Thyroid gland (tissue), 4 donors: ENCODE data around the gene SCAF8. TPM values are rescaled to one million over a fixed set of nuclear protein-coding genes. Genes with fewer than 3 reads are reported as not detected.
A peak's percentile ranks its signal among the peaks of the same experiment; 100 is the strongest.

Experiments used
- DNase-seq, 2 donors: peaks; one replicate each; pipeline ENCODE4 v3.0.0-alpha.2; 2019
- H3K27ac ChIP-seq, 3 donors: fragments of 200-600 bp; sonication (generic); 1 replicate in 2 of 3; 2 replicates in 1 of 3; pipeline ENCODE4 v1.5.1; 2016 to 2019; ENCODE audit warnings: mild to moderate bottlenecking in 1 of 3, moderate library complexity in 1 of 3
- H3K27me3 ChIP-seq: fragments of 200-600 bp; sonication (generic); one replicate; pipeline ENCODE4 v1.5.1; 2019
- H3K36me3 ChIP-seq, 2 donors: fragments of 200-600 bp; sonication (generic); one replicate each; pipeline ENCODE4 v1.5.1; 2016 to 2019
- H3K4me1 ChIP-seq, 2 donors: fragments of 200-600 bp; sonication (generic); one replicate each; pipeline ENCODE4 v1.5.1; 2017 to 2019
- H3K4me3 ChIP-seq, 3 donors: fragments of 200-600 bp; sonication (generic); replicated peaks in 1 of 3; 1 replicate in 2 of 3; 2 replicates in 1 of 3; pipeline ENCODE4 v1.5.1; 2016; ENCODE audit warnings: mild to moderate bottlenecking in 1 of 3
- H3K9me3 ChIP-seq: fragments of 200-600 bp; sonication (generic); one replicate; pipeline ENCODE4 v1.5.1; 2017
- CTCF ChIP-seq, 6 experiments: fragments of 200-600 bp in 3 of 6; fragments of 450-650 bp in 3 of 6; sonication (generic) in 3 of 6; IDR thresholded peaks; one replicate each; pipeline ENCODE4 v1.5.1; 2016 to 2019; ENCODE audit warnings: antibody characterized with exemption in 6 of 6, mild to moderate bottlenecking in 2 of 6, inconsistent platforms in 1 of 6, moderate library complexity in 1 of 6
- POLR2A ChIP-seq, 2 donors: fragments of 450-650 bp; IDR thresholded peaks; one replicate each; pipeline ENCODE4 v1.6.1; 2017; ENCODE audit warnings: antibody characterized with exemption in 2 of 2, mild to moderate bottlenecking in 2 of 2, moderate library complexity in 1 of 2
- WGBS, 2 donors: methylation state at CpG; one replicate each; pipeline ENCODE4 v1.1.5; 2017; 5-methylcytosine and 5-hydroxymethylcytosine counted together
- intact Hi-C: fragments of 100-400 bp; cut with DNase I; formaldehyde crosslinking; loops from one replicate; pipeline ENCODE4 v1.15.1; 2023
- total RNA-seq, 4 donors: library from RNA; depleted of rRNA; stranded (reverse); fragments of >200 nt; gene quantifications; one replicate each; pipeline ENCODE4 v1.2.3, GENCODE V29; 2016

The SCAF8 gene
- total RNA-seq, 4 donors from 2014 or later: 60.9 to 88.8 (median 65.1) TPM

GRCh38 chr6:154721460-154721859 is 11.8 kb upstream of the SCAF8 start:
- Histone ChIP-seq H3K27ac (no peak overlapping the region), H3K36me3 (no peaks in the 10 kb centered on the region), H3K4me3 (no peak overlapping the region), H3K27me3 (no peaks in the 10 kb centered on the region), H3K4me1 (no peaks in the 10 kb centered on the region), H3K9me3 (no peaks in the 10 kb centered on the region)
- DNase-seq: no peak
- TF ChIP-seq POLR2A (IDR thresholded peaks at IDR 0.05) (no peak), CTCF (IDR thresholded peaks at IDR 0.05) (no peak)
- intact Hi-C loops: no loop called here
- 91% methylated on average over 6 of the region's 6 CpGs for WGBS, 2 donors

- 84 to 95% methylated on average over 1 of the region's 1 CpG for WGBS, 2 donors
- no peak for TF ChIP-seq POLR2A (IDR thresholded peaks at IDR 0.05)
- no peak for TF ChIP-seq CTCF (IDR thresholded peaks at IDR 0.05)
- intact Hi-C loops: no loop called here
These were observed 6.3 kb upstream of the SCAF8 start for GRCh38 chr6:154726887-154727286.

GRCh38 chr6:154731296-154732218 is 1.7 kb upstream of the SCAF8 start:
- TF ChIP-seq POLR2A (IDR thresholded peaks at IDR 0.05): no peak
- no peak for TF ChIP-seq CTCF (IDR thresholded peaks at IDR 0.05)
- intact Hi-C loops: loop anchor here (10.0 kb wide), 1 partner anchor 57 kb away; no protein-coding TSS in a partner anchor
- Histone ChIP-seq H3K27me3 (no peaks in the 10 kb centered on the region), H3K36me3 (no peaks in the 10 kb centered on the region), H3K9me3 (no peaks in the 10 kb centered on the region), H3K4me3 (no peak overlapping the region), H3K27ac (no peak overlapping the region), H3K4me1 (peaks cover 18 to 25% of the 10 kb centered on the region in 2 donors)
- WGBS, 2 donors: 93% methylated on average over 24 of the region's 24 CpGs
- no peak for DNase-seq

More at GRCh38 chr6:154726887-154727286, 6.3 kb upstream of the SCAF8 start:
- Histone ChIP-seq H3K9me3 (no peaks in the 10 kb centered on the region), H3K4me3 (no peak overlapping the region), H3K36me3 (no peaks in the 10 kb centered on the region), H3K27me3 (no peaks in the 10 kb centered on the region), H3K27ac (no peak overlapping the region), H3K4me1 (no peaks in the 10 kb centered on the region)
- DNase-seq: no peak

GRCh38 chr6:154732538-154733182 is 556 bp upstream of the SCAF8 start:
- peak overlapping the region; percentile 89 to 99 (median 98) for H3K4me3 ChIP-seq
- TF ChIP-seq CTCF (IDR thresholded peaks at IDR 0.05) (no peak), POLR2A (IDR thresholded peaks at IDR 0.05) (no peak)
- H3K9me3 ChIP-seq: no peaks in the 10 kb centered on the region
- H3K27ac ChIP-seq: peak overlapping the region; percentile 100
- peaks cover 23 to 36% of the 10 kb centered on the region in 2 donors for H3K4me1 ChIP-seq
- WGBS, 2 donors: 11 to 13% methylated on average over 21 to 25 of the region's 26 CpGs
- intact Hi-C loops: loop anchor here (10.0 kb wide), 1 partner anchor 58 kb away; no protein-coding TSS in a partner anchor
- H3K36me3 ChIP-seq: no peaks in the 10 kb centered on the region
- no peaks in the 10 kb centered on the region for H3K27me3 ChIP-seq
- peak in 1 of 2 donors; percentile 41 for DNase-seq
